Neural progenitor cell (in vitro differentiated cells): ENCODE results near the gene TSBP1. TPM values are rescaled to one million over a fixed set of nuclear protein-coding genes. Genes with fewer than 3 reads are reported as not detected.
A peak's percentile ranks its signal among the peaks of the same experiment; 100 is the strongest.
"Not testable (repeated sequence)": the region's sequence is repeated elsewhere in the genome, so short reads cannot be mapped to it uniquely, and the experiment has no call there.

Experiments used
- DNase-seq: peaks from one replicate; pipeline ENCODE4 v3.0.0-alpha.2; 2016; ENCODE audit warnings: low spot score
- H2AFZ ChIP-seq: fragments of 200-600 bp; sonication (generic); replicated peaks from 2 replicates; pipeline ENCODE4 v1.6.1; 2016; ENCODE audit warnings: antibody characterized with exemption
- H3F3A ChIP-seq: fragments of 200-600 bp; sonication (generic); 2 replicates; pipeline ENCODE4 v1.6.1; 2016; ENCODE audit warnings: antibody characterized with exemption, low read depth
- H3K27ac ChIP-seq: fragments of 200-600 bp; sonication (generic); 2 replicates; pipeline ENCODE4 v1.5.1; 2016; ENCODE audit warnings: mild to moderate bottlenecking
- H3K27me3 ChIP-seq: fragments of 200-600 bp; sonication (generic); 2 replicates; pipeline ENCODE4 v1.6.1; 2016; ENCODE audit warnings: mild to moderate bottlenecking, moderate library complexity
- H3K36me3 ChIP-seq: fragments of 200-600 bp; sonication (generic); 2 replicates; pipeline ENCODE4 v1.5.1; 2016
- H3K4me1 ChIP-seq: fragments of 200-600 bp; sonication (generic); 2 replicates; pipeline ENCODE4 v1.6.1; 2016; ENCODE audit warnings: mixed run types
- H3K4me2 ChIP-seq: fragments of 200-600 bp; sonication (generic); 2 replicates; pipeline ENCODE4 v1.6.1; 2016
- H3K4me3 ChIP-seq: fragments of 200-600 bp; sonication (generic); 2 replicates; pipeline ENCODE4 v1.5.1; 2016
- H3K79me2 ChIP-seq: fragments of 200-600 bp; sonication (generic); 2 replicates; pipeline ENCODE4 v1.6.1; 2016; ENCODE audit warnings: low read depth
- H3K9ac ChIP-seq: fragments of 200-600 bp; sonication (generic); 2 replicates; pipeline ENCODE4 v1.6.1; 2016
- H3K9me3 ChIP-seq: fragments of 200-600 bp; sonication (generic); 2 replicates; pipeline ENCODE4 v1.5.1; 2016; ENCODE audit warnings: low read depth
- H4K20me1 ChIP-seq: fragments of 200-600 bp; sonication (generic); 2 replicates; pipeline ENCODE4 v1.6.1; 2016; ENCODE audit warnings: low read depth
- H3K27ac Mint-ChIP-seq: 3 replicates; pipeline ENCODE4 v1.8.0; 2021; ENCODE audit warnings: mixed read lengths
- H3K27me3 Mint-ChIP-seq: 2 replicates; pipeline ENCODE4 v1.8.0; 2022; ENCODE audit warnings: low read depth, mild to moderate bottlenecking, inconsistent platforms, moderate library complexity, mixed read lengths; ENCODE audit not compliant: insufficient read depth
- H3K36me3 Mint-ChIP-seq: 3 replicates; pipeline ENCODE4 v1.8.0; 2021; ENCODE audit warnings: mixed read lengths
- H3K4me1 Mint-ChIP-seq: 3 replicates; pipeline ENCODE4 v1.8.0; 2021; ENCODE audit warnings: mixed read lengths
- H3K4me3 Mint-ChIP-seq: 3 replicates; pipeline ENCODE4 v1.8.0; 2021; ENCODE audit warnings: mild to moderate bottlenecking, moderate library complexity, mixed read lengths
- H3K9me3 Mint-ChIP-seq: 3 replicates; pipeline ENCODE4 v1.8.0; 2020; ENCODE audit warnings: mixed read lengths
- EZH2 ChIP-seq: fragments of 200-600 bp; sonication (generic); IDR thresholded peaks from 2 replicates; pipeline ENCODE4 v1.6.1; 2017; ENCODE audit warnings: antibody characterized with exemption, mild to moderate bottlenecking, moderate library complexity
- EZH2phosphoT487 ChIP-seq: fragments of 200-600 bp; sonication (generic); IDR thresholded peaks from 2 replicates; pipeline ENCODE4 v1.6.1; 2017; ENCODE audit warnings: antibody characterized with exemption
- total RNA-seq: library from RNA; depleted of rRNA; stranded (reverse); fragments of >200 nt; gene quantifications from 2 replicates; pipeline ENCODE4 v1.2.3, GENCODE V29; 2015; ENCODE audit warnings: low replicate concordance
- TF ChIP-seq, protein P1 (sequence below): fragments of 200-600 bp; sonication (generic); IDR thresholded peaks from 2 replicates; pipeline ENCODE4 v1.5.1; 2017; ENCODE audit warnings: antibody characterized with exemption, mild to moderate bottlenecking

TSBP1 gene
- total RNA-seq, 1 donor from 2014 or later = not detected

DNA sequence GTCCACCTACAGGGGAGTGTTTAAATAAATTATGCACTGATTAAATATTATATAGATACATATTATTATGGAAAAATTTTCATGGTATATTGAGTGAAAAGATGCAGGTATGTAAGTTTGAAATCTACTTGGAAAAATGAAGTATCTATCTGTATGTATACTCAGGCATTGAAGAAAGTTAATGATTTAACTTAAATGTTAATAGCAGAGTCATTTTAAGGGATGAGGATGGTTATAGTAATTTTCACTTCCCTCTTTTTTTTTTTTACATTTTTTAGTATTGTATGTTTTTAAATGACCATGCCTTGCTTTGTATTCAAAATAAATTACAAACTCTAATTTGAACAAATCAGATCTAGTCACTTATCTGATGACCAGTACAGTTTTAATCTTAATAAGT is 104.7 kb downstream of the TSBP1 start:
- Histone ChIP-seq H3K36me3 (peaks cover 3% of the 10 kb centered on the region), H3K9ac (no peak overlapping the region), H3K27ac (no peak overlapping the region), H4K20me1 (no peaks in the 10 kb centered on the region), H3K4me1 (no peaks in the 10 kb centered on the region), H3F3A (no peaks in the 10 kb centered on the region), H3K79me2 (no peaks in the 10 kb centered on the region), H3K4me2 (no peak overlapping the region), H2AFZ (no peak overlapping the region), H3K9me3 (no peaks in the 10 kb centered on the region), H3K4me3 (no peak overlapping the region), H3K27me3 (no peaks in the 10 kb centered on the region)
- no peaks in the 10 kb centered on the region for H3K4me1 Mint-ChIP-seq
- TF ChIP-seq EZH2 = no peak
- TF ChIP-seq, protein P1, sequence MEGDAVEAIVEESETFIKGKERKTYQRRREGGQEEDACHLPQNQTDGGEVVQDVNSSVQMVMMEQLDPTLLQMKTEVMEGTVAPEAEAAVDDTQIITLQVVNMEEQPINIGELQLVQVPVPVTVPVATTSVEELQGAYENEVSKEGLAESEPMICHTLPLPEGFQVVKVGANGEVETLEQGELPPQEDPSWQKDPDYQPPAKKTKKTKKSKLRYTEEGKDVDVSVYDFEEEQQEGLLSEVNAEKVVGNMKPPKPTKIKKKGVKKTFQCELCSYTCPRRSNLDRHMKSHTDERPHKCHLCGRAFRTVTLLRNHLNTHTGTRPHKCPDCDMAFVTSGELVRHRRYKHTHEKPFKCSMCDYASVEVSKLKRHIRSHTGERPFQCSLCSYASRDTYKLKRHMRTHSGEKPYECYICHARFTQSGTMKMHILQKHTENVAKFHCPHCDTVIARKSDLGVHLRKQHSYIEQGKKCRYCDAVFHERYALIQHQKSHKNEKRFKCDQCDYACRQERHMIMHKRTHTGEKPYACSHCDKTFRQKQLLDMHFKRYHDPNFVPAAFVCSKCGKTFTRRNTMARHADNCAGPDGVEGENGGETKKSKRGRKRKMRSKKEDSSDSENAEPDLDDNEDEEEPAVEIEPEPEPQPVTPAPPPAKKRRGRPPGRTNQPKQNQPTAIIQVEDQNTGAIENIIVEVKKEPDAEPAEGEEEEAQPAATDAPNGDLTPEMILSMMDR = no peak
- no peak for TF ChIP-seq EZH2phosphoT487
- no peak overlapping the region for H3K27ac Mint-ChIP-seq
- H3K4me3 Mint-ChIP-seq = no peak overlapping the region
- no peak for DNase-seq
- no peaks in the 10 kb centered on the region for H3K27me3 Mint-ChIP-seq
- H3K9me3 Mint-ChIP-seq = peaks cover 3% of the 10 kb centered on the region
- peaks cover 1% of the 10 kb centered on the region for H3K36me3 Mint-ChIP-seq

DNA sequence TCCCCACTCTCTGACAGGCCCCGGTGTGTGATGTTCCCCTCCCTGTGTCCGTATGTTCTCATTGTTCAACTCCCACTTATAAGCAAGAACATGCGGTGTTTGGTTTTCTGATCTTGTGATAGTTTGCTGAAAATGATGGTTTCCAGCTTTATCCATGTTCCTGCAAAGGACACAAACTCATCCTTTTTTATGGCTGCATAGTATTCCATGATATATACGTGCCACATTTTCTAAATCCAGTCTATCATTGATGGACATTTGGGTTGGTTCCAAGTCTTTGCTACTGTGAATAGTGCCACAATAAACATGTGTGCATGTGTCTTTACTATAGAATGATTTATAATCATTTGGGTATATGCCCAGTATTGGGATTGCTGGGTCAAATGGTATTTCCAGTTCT is 114.4 kb downstream of the TSBP1 start:
- not testable (repeated sequence) for H3K27me3 Mint-ChIP-seq, H3K36me3 ChIP-seq, H3K36me3 Mint-ChIP-seq, H3K27ac ChIP-seq, DNase-seq, H3K9me3 ChIP-seq, H4K20me1 ChIP-seq, H3K27me3 ChIP-seq, H2AFZ ChIP-seq, H3K9ac ChIP-seq, H3K27ac Mint-ChIP-seq, H3K4me3 ChIP-seq, H3K4me2 ChIP-seq, H3K4me3 Mint-ChIP-seq
- Histone ChIP-seq H3K4me1 (peaks cover 16% of the 10 kb centered on the region), H3K79me2 (peaks cover 19% of the 10 kb centered on the region), H3F3A (peaks cover 21% of the 10 kb centered on the region)
- peaks cover 22% of the 10 kb centered on the region for H3K9me3 Mint-ChIP-seq
- H3K4me1 Mint-ChIP-seq = peaks cover 10% of the 10 kb centered on the region

- DNase-seq = peak; percentile 86
- Histone ChIP-seq H3K4me2 (peak overlapping the region; percentile 74), H3K36me3 (no peaks in the 10 kb centered on the region), H3K27me3 (no peaks in the 10 kb centered on the region), H3K27ac (peak overlapping the region; percentile 64), H4K20me1 (no peaks in the 10 kb centered on the region), H3K4me1 (peaks cover 16% of the 10 kb centered on the region), H3K9ac (no peak overlapping the region), H3F3A (peaks cover 21% of the 10 kb centered on the region), H3K79me2 (peaks cover 19% of the 10 kb centered on the region), H3K4me3 (peak overlapping the region; percentile 30), H2AFZ (peak overlapping the region; percentile 94), H3K9me3 (no peaks in the 10 kb centered on the region)
- Mint-ChIP-seq H3K4me3 (peak overlapping the region; percentile 56), H3K9me3 (peaks cover 25% of the 10 kb centered on the region), H3K4me1 (peaks cover 10% of the 10 kb centered on the region), H3K27me3 (no peaks in the 10 kb centered on the region), H3K27ac (peak overlapping the region; percentile 76), H3K36me3 (peaks cover 3% of the 10 kb centered on the region)
- TF ChIP-seq, protein P1 = peak; percentile 63
- no peak for TF ChIP-seq EZH2phosphoT487
- no peak for TF ChIP-seq EZH2
Observed at GRCh38 chr6:32255199-32256153, 116.2 kb downstream of the TSBP1 start.

- no peaks in the 10 kb centered on the region for H3K27me3 ChIP-seq
- DNase-seq = no peak
- peak overlapping the region; percentile 94 for H2AFZ ChIP-seq
- H3K4me3 ChIP-seq = peak overlapping the region; percentile 30
- no peaks in the 10 kb centered on the region for H3K36me3 ChIP-seq
- Mint-ChIP-seq H3K4me1 (peaks cover 10% of the 10 kb centered on the region), H3K36me3 (peaks cover 3% of the 10 kb centered on the region), H3K27me3 (no peaks in the 10 kb centered on the region), H3K27ac (no peak overlapping the region), H3K4me3 (no peak overlapping the region), H3K9me3 (peaks cover 22% of the 10 kb centered on the region)
- H3K9me3 ChIP-seq = no peaks in the 10 kb centered on the region
- no peak overlapping the region for H3K27ac ChIP-seq
- H3K4me1 ChIP-seq = peaks cover 16% of the 10 kb centered on the region
- TF ChIP-seq EZH2phosphoT487 (no peak), EZH2 (no peak)
- TF ChIP-seq, protein P1 = no peak
- peaks cover 21% of the 10 kb centered on the region for H3F3A ChIP-seq
- no peaks in the 10 kb centered on the region for H4K20me1 ChIP-seq
- H3K79me2 ChIP-seq = peaks cover 19% of the 10 kb centered on the region
- H3K9ac ChIP-seq = no peak overlapping the region
- peak overlapping the region; percentile 74 for H3K4me2 ChIP-seq
Observed at GRCh38 chr6:32254761-32255198, 116.9 kb downstream of the TSBP1 start.
